ENCODE results near the gene OR14I1.
"Not testable (repeated sequence)": the region's sequence is repeated elsewhere in the genome, so short reads cannot be mapped to it uniquely, and the experiment has no call there.

The OR14I1 gene

GRCh38 chr1:248681651-248682050 is 20.9 kb downstream of the OR14I1 start:
- no peak for DNase-seq

- DNase-seq: no peak
Measured at GRCh38 chr1:248670003-248670402, 32.6 kb downstream of the OR14I1 start.

- not testable (repeated sequence) for DNase-seq
Measured at GRCh38 chr1:248663453-248664328, 38.9 kb downstream of the OR14I1 start.

- DNase-seq: not testable (repeated sequence)
Measured at GRCh38 chr1:248656797-248657196, 45.8 kb downstream of the OR14I1 start.

- DNase-seq: not testable (repeated sequence)
Measured at GRCh38 chr1:248655354-248655753, 47.2 kb downstream of the OR14I1 start, which contains the start of gene OR2T27. Gene OR2T27, minus strand, starts transcription at chr1:248655528. Its CDS starts 4,644 bp downstream, at chr1:248650884.

Data from stimulated activated CD8-positive, alpha-beta memory T cell treated with anti-CD3 and anti-CD28 coated beads, Interleukin-4, amount 100 ng/mL, for 48 hours (primary cell).